Upper lobe of left lung (tissue), 4 donors: Measurements from ENCODE around the gene SUPT4H1.

Experiments used
- POLR2A ChIP-seq, 4 donors: fragments of 450-650 bp; IDR thresholded peaks; one replicate each; pipeline ENCODE4 v1.5.1; 2016 to 2017; ENCODE audit warnings: antibody characterized with exemption in 4 of 4, mild to moderate bottlenecking in 2 of 4
- TF ChIP-seq, protein P1 (sequence below), 6 experiments: fragments of 450-650 bp in 4 of 6; fragments of 200-600 bp in 2 of 6; sonication (generic) in 2 of 6; IDR thresholded peaks; one replicate each; pipeline ENCODE4 v1.5.1; 2016 to 2019; ENCODE audit warnings: antibody characterized with exemption in 6 of 6

DNA sequence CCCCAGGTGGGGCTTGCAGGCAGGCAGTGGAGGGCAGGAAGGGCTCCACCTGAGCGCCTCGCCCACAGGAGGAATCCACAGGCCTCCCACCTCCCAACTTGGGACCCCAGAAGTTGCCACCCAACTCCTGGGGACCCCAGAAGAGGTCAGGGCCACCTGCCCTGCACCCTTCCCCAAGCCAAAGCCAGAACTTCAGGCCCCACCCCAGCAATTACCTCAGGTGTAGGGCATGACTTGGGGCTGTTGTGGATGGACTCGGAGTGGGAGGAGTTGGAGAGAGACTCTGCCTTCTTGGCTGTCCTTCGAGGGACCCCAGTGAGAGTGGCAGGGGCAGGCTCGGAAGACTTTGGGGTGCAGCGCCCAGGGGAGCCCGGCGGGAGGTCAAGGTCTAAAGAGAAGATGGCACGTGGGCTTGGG lies 33.9 kb downstream of the SUPT4H1 start:
- TF ChIP-seq, protein P1, sequence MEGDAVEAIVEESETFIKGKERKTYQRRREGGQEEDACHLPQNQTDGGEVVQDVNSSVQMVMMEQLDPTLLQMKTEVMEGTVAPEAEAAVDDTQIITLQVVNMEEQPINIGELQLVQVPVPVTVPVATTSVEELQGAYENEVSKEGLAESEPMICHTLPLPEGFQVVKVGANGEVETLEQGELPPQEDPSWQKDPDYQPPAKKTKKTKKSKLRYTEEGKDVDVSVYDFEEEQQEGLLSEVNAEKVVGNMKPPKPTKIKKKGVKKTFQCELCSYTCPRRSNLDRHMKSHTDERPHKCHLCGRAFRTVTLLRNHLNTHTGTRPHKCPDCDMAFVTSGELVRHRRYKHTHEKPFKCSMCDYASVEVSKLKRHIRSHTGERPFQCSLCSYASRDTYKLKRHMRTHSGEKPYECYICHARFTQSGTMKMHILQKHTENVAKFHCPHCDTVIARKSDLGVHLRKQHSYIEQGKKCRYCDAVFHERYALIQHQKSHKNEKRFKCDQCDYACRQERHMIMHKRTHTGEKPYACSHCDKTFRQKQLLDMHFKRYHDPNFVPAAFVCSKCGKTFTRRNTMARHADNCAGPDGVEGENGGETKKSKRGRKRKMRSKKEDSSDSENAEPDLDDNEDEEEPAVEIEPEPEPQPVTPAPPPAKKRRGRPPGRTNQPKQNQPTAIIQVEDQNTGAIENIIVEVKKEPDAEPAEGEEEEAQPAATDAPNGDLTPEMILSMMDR (IDR thresholded peaks at IDR 0.05) = no peak
- TF ChIP-seq POLR2A (IDR thresholded peaks at IDR 0.05) = no peak
